ENCODE measurements around the gene CACNA1D. TPM values are rescaled to one million over a fixed set of nuclear protein-coding genes. Genes with fewer than 3 reads are reported as not detected.

CACNA1D gene
- total and polyA plus RNA-seq, 5 donors from 2014 or later, result 0.03 to 0.44 TPM; not detected in 3

GRCh38 chr3:53833053-53833645 is 338.7 kb downstream of the CACNA1D start:
- Mint-ChIP-seq H3K27ac (no peak overlapping the region), H3K36me3 (no peaks in the 10 kb centered on the region), H3K4me3 (no peak overlapping the region), H3K4me1 (no peaks in the 10 kb centered on the region), H3K9me3 (peaks cover 0 to 2% (median 0%) of the 10 kb centered on the region in 7 donors), H3K27me3 (no peaks in the 10 kb centered on the region)
- Histone ChIP-seq H3K27me3 (ENCODE audit: control insufficient read depth, insufficient read depth, low read length) (no peaks in the 10 kb centered on the region), H3K9me3 (ENCODE audit: control insufficient read depth in 2 of 2, low read length in 2 of 2) (no peaks in the 10 kb centered on the region), H3K36me3 (ENCODE audit: control insufficient read depth, insufficient read depth, low read length) (no peaks in the 10 kb centered on the region), H3K27ac (ENCODE audit: insufficient read depth, low read length, poor library complexity, severe bottlenecking) (no peak overlapping the region), H3K4me1 (ENCODE audit: control insufficient read depth, insufficient read depth, low read length, poor library complexity, severe bottlenecking) (peaks cover 6% of the 10 kb centered on the region), H3K4me3 (ENCODE audit: low read depth, low read length) (no peak overlapping the region)
- DNase-seq (no peak), ATAC-seq (ENCODE audit: low read depth in 2 of 2) (no peak)

DNA sequence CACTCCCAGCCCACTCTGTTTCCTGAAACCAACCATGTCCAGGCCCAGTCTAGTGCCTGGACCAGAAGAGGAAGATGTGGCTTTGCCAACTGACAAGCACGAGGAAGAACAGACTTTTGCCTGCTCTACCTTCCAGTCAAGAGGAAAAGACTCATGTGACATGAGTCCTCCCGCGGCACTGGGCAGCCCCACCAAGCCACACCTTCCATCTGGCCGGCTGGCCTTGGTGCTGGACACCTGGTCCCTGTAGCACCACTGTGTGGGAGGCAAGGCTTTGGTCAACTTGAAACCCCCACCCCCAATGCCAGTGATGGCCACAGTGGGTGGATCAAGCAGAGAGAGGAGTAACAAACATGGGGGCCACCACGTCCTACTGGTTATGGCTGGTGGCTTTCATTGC is 339.3 kb downstream of the CACNA1D start:
- no peak overlapping the region for H3K27ac Mint-ChIP-seq
- H3K9me3 ChIP-seq (ENCODE audit: control insufficient read depth in 2 of 2, low read length in 2 of 2), result no peaks in the 10 kb centered on the region
- no peaks in the 10 kb centered on the region for H3K27me3 ChIP-seq (ENCODE audit: control insufficient read depth, insufficient read depth, low read length)
- ATAC-seq (ENCODE audit: low read depth in 2 of 2), result no peak
- H3K9me3 Mint-ChIP-seq, result peaks cover 0 to 2% (median 0%) of the 10 kb centered on the region in 7 donors
- H3K36me3 Mint-ChIP-seq, result no peaks in the 10 kb centered on the region
- H3K4me3 ChIP-seq (ENCODE audit: low read depth, low read length), result no peak overlapping the region
- H3K4me3 Mint-ChIP-seq, result no peak overlapping the region
- H3K4me1 ChIP-seq (ENCODE audit: control insufficient read depth, insufficient read depth, low read length, poor library complexity, severe bottlenecking), result peaks cover 6% of the 10 kb centered on the region
- H3K36me3 ChIP-seq (ENCODE audit: control insufficient read depth, insufficient read depth, low read length), result no peaks in the 10 kb centered on the region
- no peak for DNase-seq
- H3K4me1 Mint-ChIP-seq, result no peaks in the 10 kb centered on the region
- no peaks in the 10 kb centered on the region for H3K27me3 Mint-ChIP-seq
- H3K27ac ChIP-seq (ENCODE audit: insufficient read depth, low read length, poor library complexity, severe bottlenecking), result no peak overlapping the region

DNA sequence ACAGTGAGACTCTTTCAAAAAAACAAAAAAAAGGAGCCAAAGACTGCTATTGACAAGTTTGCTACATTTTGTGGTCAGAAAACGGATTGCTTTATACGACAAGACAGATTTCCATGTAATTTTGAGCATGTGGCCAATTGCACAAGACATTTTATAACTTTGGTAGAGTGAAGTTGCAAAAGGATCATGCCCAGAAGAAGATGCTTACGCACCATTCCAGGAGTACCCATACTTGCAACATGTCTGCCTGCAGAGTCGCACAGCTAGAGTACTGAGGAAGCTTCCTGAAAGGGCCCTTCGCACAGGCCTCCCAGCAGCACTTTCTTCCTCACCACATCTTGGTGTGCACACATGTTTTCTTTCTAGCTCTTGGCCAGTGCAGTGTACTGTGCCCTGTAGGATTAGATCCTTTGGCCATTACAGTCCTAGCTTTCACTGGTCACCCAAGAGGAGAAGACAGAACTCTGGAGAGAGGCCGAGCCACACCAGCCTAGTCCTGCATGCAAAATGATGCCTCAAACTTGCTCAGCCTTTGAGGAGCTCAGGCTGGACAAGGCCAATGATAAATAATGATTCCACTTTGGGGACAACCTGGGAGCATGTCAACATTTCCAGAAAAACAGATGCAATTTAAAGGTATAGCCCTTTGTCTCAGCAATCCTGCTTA is 340.2 kb downstream of the CACNA1D start:
- Mint-ChIP-seq H3K4me1 (no peaks in the 10 kb centered on the region), H3K4me3 (no peak overlapping the region), H3K9me3 (peaks cover 0 to 2% (median 0%) of the 10 kb centered on the region in 7 donors), H3K27ac (no peak overlapping the region), H3K36me3 (no peaks in the 10 kb centered on the region), H3K27me3 (peaks cover 2% of the 10 kb centered on the region)
- no peak for DNase-seq
- H3K27ac ChIP-seq (ENCODE audit: insufficient read depth, low read length, poor library complexity, severe bottlenecking), result no peak overlapping the region
- H3K4me1 ChIP-seq (ENCODE audit: control insufficient read depth, insufficient read depth, low read length, poor library complexity, severe bottlenecking), result peaks cover 6% of the 10 kb centered on the region
- no peaks in the 10 kb centered on the region for H3K27me3 ChIP-seq (ENCODE audit: control insufficient read depth, insufficient read depth, low read length)
- no peaks in the 10 kb centered on the region for H3K36me3 ChIP-seq (ENCODE audit: control insufficient read depth, insufficient read depth, low read length)
- H3K9me3 ChIP-seq (ENCODE audit: control insufficient read depth in 2 of 2, low read length in 2 of 2), result no peaks in the 10 kb centered on the region
- H3K4me3 ChIP-seq (ENCODE audit: low read depth, low read length), result no peak overlapping the region
- no peak for ATAC-seq (ENCODE audit: low read depth in 2 of 2)

- no peaks in the 10 kb centered on the region for H3K9me3 ChIP-seq (ENCODE audit: control insufficient read depth in 2 of 2, low read length in 2 of 2)
- Mint-ChIP-seq H3K4me1 (no peaks in the 10 kb centered on the region), H3K27me3 (peaks cover 9% of the 10 kb centered on the region), H3K36me3 (no peaks in the 10 kb centered on the region), H3K4me3 (no peak overlapping the region), H3K27ac (no peak overlapping the region), H3K9me3 (peaks cover 0 to 2% (median 0%) of the 10 kb centered on the region in 7 donors)
- no peak for DNase-seq
- no peak overlapping the region for H3K4me3 ChIP-seq (ENCODE audit: low read depth, low read length)
- no peak for ATAC-seq (ENCODE audit: low read depth in 2 of 2)
- peaks cover 6% of the 10 kb centered on the region for H3K4me1 ChIP-seq (ENCODE audit: control insufficient read depth, insufficient read depth, low read length, poor library complexity, severe bottlenecking)
- H3K27ac ChIP-seq (ENCODE audit: insufficient read depth, low read length, poor library complexity, severe bottlenecking), result no peak overlapping the region
- no peaks in the 10 kb centered on the region for H3K36me3 ChIP-seq (ENCODE audit: control insufficient read depth, insufficient read depth, low read length)
- no peaks in the 10 kb centered on the region for H3K27me3 ChIP-seq (ENCODE audit: control insufficient read depth, insufficient read depth, low read length)
Measured at GRCh38 chr3:53835257-53835656, 340.8 kb downstream of the CACNA1D start.

- no peaks in the 10 kb centered on the region for H3K9me3 ChIP-seq (ENCODE audit: control insufficient read depth in 2 of 2, low read length in 2 of 2)
- peak overlapping the region in 1 of 3 donors; percentile 78 for H3K27ac Mint-ChIP-seq
Measured at GRCh38 chr3:53836084-53836872, 341.9 kb downstream of the CACNA1D start.

DNA sequence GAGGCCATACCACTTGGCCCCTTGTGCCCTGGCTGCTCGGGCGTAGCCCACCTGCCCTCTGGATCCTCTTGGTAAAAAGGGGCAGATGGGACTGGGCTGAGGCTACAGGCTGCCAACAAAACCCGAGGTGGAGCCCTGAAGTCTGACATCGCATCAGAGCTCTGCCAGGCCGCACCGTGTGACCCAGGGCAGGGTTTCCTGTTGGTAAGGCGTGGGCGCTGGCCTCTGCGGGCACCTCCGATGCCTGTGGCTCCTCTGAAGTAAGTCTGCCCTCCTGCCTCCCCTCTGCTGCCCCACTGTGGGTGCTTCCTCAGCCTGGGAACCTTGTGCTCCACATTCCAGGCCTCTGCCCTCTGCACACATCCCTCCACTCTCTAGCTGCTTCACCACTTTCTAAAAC is 342.9 kb downstream of the CACNA1D start:
- no peak overlapping the region for H3K4me3 ChIP-seq (ENCODE audit: low read depth, low read length)
- H3K36me3 ChIP-seq (ENCODE audit: control insufficient read depth, insufficient read depth, low read length), result no peaks in the 10 kb centered on the region
- Mint-ChIP-seq H3K27me3 (peaks cover 9% of the 10 kb centered on the region), H3K27ac (no peak overlapping the region), H3K4me3 (peak overlapping the region in 1 of 4 donors; percentile 47), H3K4me1 (no peaks in the 10 kb centered on the region), H3K36me3 (no peaks in the 10 kb centered on the region), H3K9me3 (peaks cover 0 to 2% (median 0%) of the 10 kb centered on the region in 7 donors)
- H3K27ac ChIP-seq (ENCODE audit: insufficient read depth, low read length, poor library complexity, severe bottlenecking), result no peak overlapping the region
- peaks cover 8% of the 10 kb centered on the region for H3K4me1 ChIP-seq (ENCODE audit: control insufficient read depth, insufficient read depth, low read length, poor library complexity, severe bottlenecking)
- H3K9me3 ChIP-seq (ENCODE audit: control insufficient read depth in 2 of 2, low read length in 2 of 2), result no peaks in the 10 kb centered on the region
- peak in 1 of 2 donors; percentile 33 for ATAC-seq (ENCODE audit: low read depth in 2 of 2)
- peak in 1 of 3 donors; percentile 17 for DNase-seq
- no peaks in the 10 kb centered on the region for H3K27me3 ChIP-seq (ENCODE audit: control insufficient read depth, insufficient read depth, low read length)

More at GRCh38 chr3:53836084-53836872, 341.9 kb downstream of the CACNA1D start:
- peaks cover 0 to 2% (median 0%) of the 10 kb centered on the region in 7 donors for H3K9me3 Mint-ChIP-seq
- no peaks in the 10 kb centered on the region for H3K36me3 ChIP-seq (ENCODE audit: control insufficient read depth, insufficient read depth, low read length)
- H3K27me3 ChIP-seq (ENCODE audit: control insufficient read depth, insufficient read depth, low read length), result no peaks in the 10 kb centered on the region
- ATAC-seq (ENCODE audit: low read depth in 2 of 2) (no peak), DNase-seq (no peak)
- peaks cover 6% of the 10 kb centered on the region for H3K4me1 ChIP-seq (ENCODE audit: control insufficient read depth, insufficient read depth, low read length, poor library complexity, severe bottlenecking)
- H3K4me3 ChIP-seq (ENCODE audit: low read depth, low read length), result no peak overlapping the region
- H3K4me3 Mint-ChIP-seq, result no peak overlapping the region
- H3K4me1 Mint-ChIP-seq, result no peaks in the 10 kb centered on the region
- no peaks in the 10 kb centered on the region for H3K36me3 Mint-ChIP-seq
- no peak overlapping the region for H3K27ac ChIP-seq (ENCODE audit: insufficient read depth, low read length, poor library complexity, severe bottlenecking)
- peaks cover 9% of the 10 kb centered on the region for H3K27me3 Mint-ChIP-seq

DNA sequence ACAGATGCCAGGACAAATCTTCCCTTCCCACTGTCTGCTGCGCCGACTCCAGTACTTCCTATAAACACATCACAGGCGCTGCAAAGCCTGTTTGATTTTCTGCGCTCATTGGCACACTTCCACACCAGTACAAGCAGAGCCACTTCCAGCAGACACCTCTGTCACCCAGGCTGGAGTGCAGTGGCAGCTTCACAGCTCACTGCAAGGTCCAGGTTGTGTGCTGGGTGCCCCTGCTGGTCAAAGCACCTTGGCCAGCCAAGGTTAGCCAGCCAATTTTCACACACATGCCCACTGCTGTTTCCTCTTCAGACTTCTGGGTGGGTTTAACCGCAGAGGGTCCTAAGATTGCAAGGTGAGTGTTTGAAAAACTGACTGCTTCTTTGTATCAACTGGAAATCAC is 346.9 kb downstream of the CACNA1D start:
- H3K27me3 ChIP-seq (ENCODE audit: control insufficient read depth, insufficient read depth, low read length), result peaks cover 7% of the 10 kb centered on the region
- H3K4me1 ChIP-seq (ENCODE audit: control insufficient read depth, insufficient read depth, low read length, poor library complexity, severe bottlenecking), result peaks cover 25% of the 10 kb centered on the region
- DNase-seq, result no peak
- Mint-ChIP-seq H3K9me3 (peaks cover 0 to 2% (median 0%) of the 10 kb centered on the region in 7 donors), H3K36me3 (no peaks in the 10 kb centered on the region), H3K4me3 (no peak overlapping the region), H3K4me1 (peaks cover 0 to 12% (median 0%) of the 10 kb centered on the region in 4 donors), H3K27me3 (peaks cover 31% of the 10 kb centered on the region), H3K27ac (no peak overlapping the region)
- no peak overlapping the region for H3K27ac ChIP-seq (ENCODE audit: insufficient read depth, low read length, poor library complexity, severe bottlenecking)
- H3K9me3 ChIP-seq (ENCODE audit: control insufficient read depth in 2 of 2, low read length in 2 of 2), result no peaks in the 10 kb centered on the region
- no peaks in the 10 kb centered on the region for H3K36me3 ChIP-seq (ENCODE audit: control insufficient read depth, insufficient read depth, low read length)
- ATAC-seq (ENCODE audit: low read depth in 2 of 2), result no peak
- no peak overlapping the region for H3K4me3 ChIP-seq (ENCODE audit: low read depth, low read length)
